Measurements from ENCODE around the gene NLRC5. TPM values are rescaled to one million over a fixed set of nuclear protein-coding genes. Genes with fewer than 3 reads are reported as not detected.
A peak's percentile ranks its signal among the peaks of the same experiment; 100 is the strongest.

NLRC5 gene
- total and polyA plus RNA-seq, 2 donors (not counting 3 experiments of a cell fraction or from before 2014, with no cell fraction given) = 7.4 to 26.3 TPM

- Histone ChIP-seq H3K27ac (ENCODE audit: insufficient read depth, low read depth, low read length) (no peak overlapping the region), H3K9me3 (replicated peaks; ENCODE audit: control insufficient read depth, insufficient read depth, low read length) (no peaks in the 10 kb centered on the region), H3K4me1 (ENCODE audit: control insufficient read depth, extremely low read depth, insufficient read depth, low read length) (peaks cover 18% of the 10 kb centered on the region), H3K79me2 (ENCODE audit: control insufficient read depth, insufficient read depth, low read length) (no peaks in the 10 kb centered on the region), H2AFZ (ENCODE audit: low read depth, low read length) (peak overlapping the region; percentile 48), H3K4me3 (replicated peaks in 1 of 3; ENCODE audit: insufficient read depth in 1 of 3, low read depth in 1 of 3, low read length in 3 of 3) (no peak overlapping the region), H3K9ac (replicated peaks; ENCODE audit: extremely low read depth, insufficient read depth, low read length) (no peak overlapping the region), H3K27me3 (ENCODE audit: control insufficient read depth in 2 of 2, insufficient read depth in 2 of 2, low read length in 2 of 2) (no peaks in the 10 kb centered on the region), H3K36me3 (ENCODE audit: control insufficient read depth in 2 of 2, extremely low read depth in 1 of 2, insufficient read depth in 2 of 2, low read length in 2 of 2) (no peaks in the 10 kb centered on the region), H3K9me1 (replicated peaks; ENCODE audit: control insufficient read depth, extremely low read depth, insufficient read depth, low read length) (no peaks in the 10 kb centered on the region), H3K4me2 (ENCODE audit: insufficient read depth, low read length) (no peak overlapping the region), H4K20me1 (replicated peaks; ENCODE audit: control insufficient read depth, extremely low read depth, insufficient read depth, low read length) (no peaks in the 10 kb centered on the region)
- BruUV-seq (replicated peaks) = no TSS peak
- intact Hi-C loops (cut with micrococcal nuclease) (no loop called here), dilution Hi-C loops (cut with MboI; ENCODE audit: extremely low pct_ligation_motif_present, low sequenced_read_pairs) (no loop called here)
- POLR2A ChIA-PET = no interaction called here
- FAIRE-seq (no peak), DNase-seq (ENCODE audit: low read depth, low spot score) (no peak)
- no peak for TF ChIP-seq JUN (IDR thresholded peaks at IDR 0.05; ENCODE audit: borderline replicate concordance, insufficient read depth, insufficient read length, low read depth)
- TF ChIP-seq FOS (IDR thresholded peaks at IDR 0.05; ENCODE audit: borderline replicate concordance, insufficient read depth, low read length) = no peak
- TF ChIP-seq GATA2 (IDR thresholded peaks at IDR 0.05; ENCODE audit: insufficient read depth, insufficient read length, low read depth, low read length) = no peak
- no peak for TF ChIP-seq CTCF (IDR thresholded peaks at IDR 0.05; ENCODE audit: extremely low read depth in 1 of 2, insufficient read depth in 1 of 2, low read depth in 1 of 2, low read length in 2 of 2)
- TF ChIP-seq MYC (IDR thresholded peaks at IDR 0.05; ENCODE audit: low read depth, low read length) = no peak
- TF ChIP-seq EZH2 (IDR thresholded peaks at IDR 0.05; ENCODE audit: borderline replicate concordance, low read depth, low read length, severe bottlenecking) = no peak
- no peak for TF ChIP-seq MAX (IDR thresholded peaks at IDR 0.05; ENCODE audit: insufficient read depth, insufficient read length)
- no peak for TF ChIP-seq POLR2A (IDR thresholded peaks at IDR 0.05; ENCODE audit: low read depth, low read length)
- CTCF ChIA-PET = interaction anchor here (0.6 to 9.3 kb wide), 20 partner anchors 8 to 334 kb away, joined by 3 to 140 read pairs (median 4); partner anchors contain the start of genes CPNE2 and NLRC5
Measured at GRCh38 chr16:56965149-56966092, 23.9 kb upstream of the NLRC5 start.

All from endothelial cell of umbilical vein (primary cell).